HL-60/S4 treated with phorbol 12-myristate 13-acetate at 8.2 ng/mL for 4 days and 3 days (cell line): ENCODE data around the gene LSM2.
"Not testable (repeated sequence)": the region's sequence is repeated elsewhere in the genome, so short reads cannot be mapped to it uniquely, and the experiment has no call there.

Experiments
- in situ Hi-C: fragments of 300-500 bp; cut with MboI; formaldehyde crosslinking; loops from 2 replicates; pipeline ENCODE4 v1.15.0; 2022; ENCODE audit warnings: low sequenced_read_pairs

The LSM2 gene

DNA sequence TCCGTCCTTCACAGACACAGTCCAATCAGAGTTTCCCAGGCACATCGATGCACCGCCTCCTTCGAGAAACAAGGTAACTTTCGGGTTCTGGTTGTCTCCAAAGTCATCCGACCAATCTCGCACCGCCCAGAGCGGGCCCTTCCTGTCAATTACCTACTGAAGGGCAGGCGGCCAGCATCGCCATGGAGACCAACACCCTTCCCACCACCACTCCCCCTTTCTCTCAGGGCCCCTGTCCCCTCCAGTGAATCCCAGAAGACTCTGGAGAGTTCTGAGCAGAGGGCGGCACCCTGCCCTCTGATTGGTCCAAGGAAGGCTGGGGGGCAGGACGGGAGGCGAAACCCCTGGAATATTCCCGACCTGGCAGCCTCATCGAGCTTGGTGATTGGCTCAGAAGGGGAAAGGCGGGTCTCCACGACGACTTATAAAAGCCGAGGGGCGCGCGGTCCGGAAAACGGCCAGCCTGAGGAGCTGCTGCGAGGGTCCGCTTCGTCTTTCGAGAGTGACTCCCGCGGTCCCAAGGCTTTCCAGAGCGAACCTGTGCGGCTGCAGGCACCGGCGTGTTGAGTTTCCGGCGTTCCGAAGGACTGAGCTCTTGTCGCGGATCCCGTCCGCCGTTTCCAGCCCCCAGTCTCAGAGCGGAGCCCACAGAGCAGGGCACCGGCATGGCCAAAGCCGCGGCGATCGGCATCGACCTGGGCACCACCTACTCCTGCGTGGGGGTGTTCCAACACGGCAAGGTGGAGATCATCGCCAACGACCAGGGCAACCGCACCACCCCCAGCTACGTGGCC, 20.7 kb upstream of the LSM2 start, which contains the start of gene HSPA1B:
Gene HSPA1B (plus strand): TSS at position 453 of the 794 bp plus-strand sequence. CDS start 213 bp downstream, at position 666.
- in situ Hi-C loops: no loop called here

GRCh38 chr6:31826793-31827285, 20.1 kb upstream of the LSM2 start:
- in situ Hi-C loops: no loop called here

- in situ Hi-C loops: no loop called here
Measured at GRCh38 chr6:31825553-31825952, 18.8 kb upstream of the LSM2 start.

DNA sequence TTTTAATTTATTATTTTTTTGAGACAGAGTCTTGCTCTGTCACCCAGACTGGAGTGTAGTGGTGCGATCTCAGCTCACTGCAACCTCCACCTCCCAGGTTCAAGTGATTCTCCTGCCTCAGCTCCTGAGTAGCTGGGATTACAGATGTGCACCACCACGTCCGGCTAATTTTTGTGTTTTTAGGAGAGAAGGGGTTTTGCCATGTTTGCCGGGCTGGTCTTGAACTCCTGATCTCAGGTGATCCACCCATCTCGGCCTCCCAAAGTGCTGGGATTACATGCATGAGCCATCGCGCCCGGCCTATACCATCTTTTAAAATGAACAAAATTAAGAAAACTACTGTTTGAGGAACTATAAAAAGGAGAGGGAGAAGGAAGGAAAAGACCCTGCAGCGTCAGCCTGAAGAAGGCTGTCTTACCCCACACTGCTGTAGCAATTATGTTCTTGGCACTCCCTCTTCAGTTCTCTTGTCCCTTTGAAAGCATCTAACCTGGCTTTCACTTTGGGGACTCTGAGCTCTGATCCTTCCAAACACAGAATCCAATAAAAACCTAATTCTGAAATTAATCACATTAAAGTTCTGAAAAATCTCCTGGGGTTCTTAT, 16.9 kb upstream of the LSM2 start:
- in situ Hi-C loops: not testable (repeated sequence)

DNA sequence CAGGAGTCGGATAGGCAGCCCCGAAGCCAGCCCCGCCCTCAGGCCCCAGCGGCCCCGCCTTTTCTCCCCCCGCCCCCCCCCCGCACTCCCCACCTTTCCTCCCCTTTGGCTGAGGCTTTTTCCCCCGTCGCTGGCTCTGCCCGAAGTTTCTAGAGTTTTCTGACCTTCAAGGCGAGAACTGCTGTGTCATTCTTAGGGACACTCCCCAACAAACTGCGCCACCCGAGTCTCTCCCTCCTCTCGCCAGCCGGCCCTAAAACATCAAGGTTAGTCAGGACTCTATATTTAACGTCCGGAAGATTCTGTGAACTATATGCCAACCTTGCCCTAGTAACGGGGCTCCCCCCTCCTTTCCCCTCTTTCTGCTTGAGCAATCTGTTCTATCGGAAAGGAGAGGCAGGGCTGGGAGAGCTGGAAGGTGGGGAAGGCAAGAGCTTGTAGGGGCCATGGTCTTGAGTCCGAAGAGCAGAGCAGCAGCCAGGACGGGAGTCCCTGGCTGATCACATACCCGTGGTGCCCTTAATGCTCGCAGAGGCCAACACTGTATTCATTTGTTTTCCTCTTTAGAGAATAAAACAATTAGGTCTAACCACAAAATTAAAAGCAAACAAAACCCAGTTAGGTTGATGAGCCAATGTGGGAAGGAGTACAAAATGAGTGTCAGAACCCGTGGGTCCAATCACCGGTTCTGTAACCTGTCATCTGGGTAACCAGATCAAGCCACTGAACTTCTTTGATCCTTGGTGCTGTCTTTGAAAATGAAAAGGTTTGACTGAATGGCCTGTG, 15.5 kb upstream of the LSM2 start:
- in situ Hi-C loops: no loop called here

- in situ Hi-C loops: no loop called here
Measured at GRCh38 chr6:31821301-31822035, 14.7 kb upstream of the LSM2 start.

GRCh38 chr6:31820399-31820798, 13.6 kb upstream of the LSM2 start:
- in situ Hi-C loops: not testable (repeated sequence)

DNA sequence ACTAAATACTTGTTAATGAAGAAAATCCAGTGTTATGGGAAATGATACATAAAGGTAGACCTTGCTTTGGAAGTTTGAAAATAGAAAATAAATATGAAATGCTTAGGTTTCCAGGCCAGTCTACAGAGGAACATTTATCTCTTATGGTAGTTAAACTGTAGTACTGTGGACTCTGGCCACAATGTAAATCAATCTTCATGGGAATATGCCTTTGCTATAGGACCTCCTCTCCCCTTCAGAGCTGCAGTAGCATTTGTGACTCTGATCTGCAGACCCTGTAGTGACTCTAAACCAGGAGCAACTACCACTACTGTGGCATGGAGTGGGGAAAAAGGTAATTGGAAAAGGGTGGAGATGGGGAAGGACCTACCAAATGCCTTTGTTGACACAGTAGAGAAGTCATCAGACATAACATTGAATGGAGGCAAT, 13.1 kb upstream of the LSM2 start:
- in situ Hi-C loops: no loop called here

- in situ Hi-C loops: not testable (repeated sequence)
Measured at GRCh38 chr6:31817929-31818511, 11.3 kb upstream of the LSM2 start.

- in situ Hi-C loops: not testable (repeated sequence)
Measured at GRCh38 chr6:31817133-31817928, 10.6 kb upstream of the LSM2 start.

DNA sequence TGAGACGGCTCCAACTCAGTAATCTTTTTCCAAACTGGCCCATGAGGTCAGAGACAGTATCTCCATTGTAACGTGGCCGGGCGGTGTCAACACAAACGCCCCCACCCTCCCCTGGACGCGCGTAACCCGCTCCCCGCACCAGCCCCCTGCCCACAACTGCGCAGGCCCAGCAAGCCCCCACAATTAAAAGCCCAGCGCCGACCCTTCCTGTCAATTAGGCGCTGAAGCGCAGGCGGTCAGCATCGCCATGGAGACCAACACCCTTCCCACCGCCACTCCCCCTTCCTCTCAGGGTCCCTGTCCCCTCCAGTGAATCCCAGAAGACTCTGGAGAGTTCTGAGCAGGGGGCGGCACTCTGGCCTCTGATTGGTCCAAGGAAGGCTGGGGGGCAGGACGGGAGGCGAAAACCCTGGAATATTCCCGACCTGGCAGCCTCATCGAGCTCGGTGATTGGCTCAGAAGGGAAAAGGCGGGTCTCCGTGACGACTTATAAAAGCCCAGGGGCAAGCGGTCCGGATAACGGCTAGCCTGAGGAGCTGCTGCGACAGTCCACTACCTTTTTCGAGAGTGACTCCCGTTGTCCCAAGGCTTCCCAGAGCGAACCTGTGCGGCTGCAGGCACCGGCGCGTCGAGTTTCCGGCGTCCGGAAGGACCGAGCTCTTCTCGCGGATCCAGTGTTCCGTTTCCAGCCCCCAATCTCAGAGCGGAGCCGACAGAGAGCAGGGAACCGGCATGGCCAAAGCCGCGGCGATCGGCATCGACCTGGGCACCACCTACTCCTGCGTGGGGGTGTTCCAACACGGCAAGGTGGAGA, 8.5 kb upstream of the LSM2 start, which contains the start of the genes HSPA1A and HSPA1L:
Gene HSPA1A (plus strand): TSS at position 519 of the 814 bp plus-strand sequence. CDS start 214 bp downstream, at position 733.
Gene HSPA1L (minus strand): TSS at position 259 of the 814 bp plus-strand sequence. CDS start 3,311 bp downstream, outside the sequence.
- in situ Hi-C loops: no loop called here

GRCh38 chr6:31814677-31815024, 7.9 kb upstream of the LSM2 start:
- in situ Hi-C loops: no loop called here

GRCh38 chr6:31813465-31813849, 6.7 kb upstream of the LSM2 start:
- in situ Hi-C loops: no loop called here

GRCh38 chr6:31811645-31812044, 4.9 kb upstream of the LSM2 start:
- in situ Hi-C loops: no loop called here

DNA sequence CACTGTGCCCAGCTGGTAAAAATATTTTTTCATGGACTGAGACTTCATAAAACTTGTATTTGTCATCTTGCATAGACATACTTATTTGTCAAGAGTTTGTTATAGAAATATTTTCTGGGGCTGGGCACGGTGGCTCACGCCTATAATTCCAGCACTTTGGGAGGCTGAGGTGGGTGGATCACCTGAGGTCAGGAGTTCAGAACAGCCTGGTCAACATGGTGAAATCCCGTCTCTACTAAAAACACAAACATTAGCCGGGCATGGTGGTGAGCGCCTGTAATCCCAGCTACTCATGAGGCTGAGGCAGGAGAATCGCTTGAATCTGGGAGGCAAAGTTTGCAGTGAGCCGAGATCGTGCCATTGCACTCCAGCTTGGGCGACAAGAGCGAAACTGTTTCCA, 1.8 kb upstream of the LSM2 start:
- in situ Hi-C loops: not testable (repeated sequence)

GRCh38 chr6:31805939-31806469, 762 bp downstream of the LSM2 start:
- in situ Hi-C loops: no loop called here

DNA sequence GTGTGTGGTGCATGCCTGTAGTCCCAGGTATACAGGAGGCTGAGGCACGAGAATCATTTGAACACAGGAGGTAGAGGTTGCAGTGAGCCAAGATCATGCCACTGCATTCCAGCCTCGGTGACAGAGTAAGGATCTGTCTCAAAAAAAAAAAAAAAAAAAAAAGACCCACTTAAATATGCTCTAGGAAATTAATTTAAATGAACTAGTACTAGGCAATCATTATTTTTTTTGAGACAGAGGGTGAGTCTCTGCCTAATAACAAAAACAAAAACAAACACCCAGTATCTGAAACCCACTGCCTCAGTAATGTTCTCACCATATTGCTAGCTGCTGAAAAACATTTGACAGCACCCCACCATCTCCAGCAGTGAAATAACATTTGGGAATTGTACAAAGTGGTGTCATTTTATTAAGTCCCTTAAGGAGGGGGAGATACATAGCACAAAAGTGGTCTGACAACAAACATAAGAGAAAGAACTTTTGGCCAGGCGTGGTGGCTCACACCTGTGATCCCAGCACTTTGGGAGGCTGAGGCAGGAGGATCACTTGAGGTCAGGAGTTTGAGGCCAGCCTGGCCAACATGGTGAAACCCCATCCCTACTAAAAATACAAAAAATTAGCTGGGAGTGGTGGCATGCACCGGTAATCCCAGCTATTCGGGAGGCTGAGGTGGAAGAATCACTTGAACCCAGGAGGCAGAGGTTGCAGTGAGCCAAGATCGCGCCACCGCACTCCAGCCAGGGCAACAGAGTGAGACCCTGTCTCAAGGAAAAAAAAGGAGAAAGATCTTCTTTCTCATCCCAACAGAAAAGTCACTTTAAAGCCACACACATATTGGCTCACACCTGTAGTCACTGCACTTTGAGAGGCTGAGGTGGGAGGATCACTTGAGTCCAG, 5.5 kb downstream of the LSM2 start:
- in situ Hi-C loops: not testable (repeated sequence)
